DMS53 (cell line): ENCODE results near the gene NXPE3.
A peak's percentile ranks its signal among the peaks of the same experiment; 100 is the strongest.

ENCODE experiments used
- DNase-seq: peaks from one replicate; lab custom pipeline; 2025; lab: John Stamatoyannopoulos, UW

NXPE3 gene

DNA sequence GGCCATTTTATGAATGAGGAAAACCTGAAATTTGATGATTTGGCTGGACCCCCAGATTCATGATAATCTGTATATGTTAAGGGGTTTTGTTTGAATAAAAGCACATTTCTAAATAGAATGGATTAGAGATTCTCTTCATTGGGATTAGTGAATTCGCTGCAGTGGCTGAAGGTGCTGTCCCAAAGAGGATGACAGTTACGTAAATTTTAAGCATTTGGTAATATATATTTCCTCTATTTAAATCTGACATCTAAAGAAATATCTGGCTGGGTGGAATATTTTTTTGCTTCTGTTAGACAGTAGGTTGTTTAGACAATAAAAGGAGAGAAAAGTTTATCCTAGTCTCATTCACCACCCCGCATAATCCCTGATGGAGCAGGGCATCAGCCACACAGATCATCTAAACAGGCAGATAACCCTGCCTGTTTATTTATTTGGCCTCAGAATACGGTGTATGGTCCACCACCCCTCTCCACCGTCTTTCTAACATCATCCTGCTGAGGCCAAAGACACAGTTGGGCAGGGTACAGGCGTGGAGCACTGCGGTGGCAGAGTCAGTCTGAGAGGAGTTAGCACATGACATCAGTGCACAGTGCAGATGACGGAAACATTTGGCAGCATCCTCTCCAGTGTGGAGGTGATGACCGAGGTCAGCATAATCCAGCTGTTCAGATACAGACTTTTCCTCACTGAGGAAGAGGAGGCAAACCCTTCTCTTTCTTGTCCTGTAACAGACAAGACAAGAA is 49.9 kb downstream of the NXPE3 start:
- DNase-seq = no peak

DNA sequence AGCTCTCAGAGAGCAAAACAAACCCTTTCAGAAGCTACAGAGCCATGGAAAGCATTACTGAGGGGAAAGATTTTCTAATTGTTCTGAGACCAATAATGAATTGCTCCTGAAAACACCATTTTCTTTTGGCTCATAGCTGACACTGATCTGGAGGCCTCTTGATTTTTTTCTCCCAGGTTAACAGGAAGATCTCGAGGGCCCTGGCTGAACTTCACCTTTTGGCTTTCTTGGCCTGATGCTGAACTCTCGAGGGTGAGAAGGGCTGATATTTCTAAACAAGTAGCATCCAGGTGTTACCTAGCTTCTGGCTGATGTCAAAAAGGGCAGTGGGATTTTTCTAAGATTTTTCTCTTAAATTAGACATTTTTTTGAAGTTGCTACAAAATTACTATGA is 50.4 kb downstream of the NXPE3 start:
- DNase-seq = no peak

DNA sequence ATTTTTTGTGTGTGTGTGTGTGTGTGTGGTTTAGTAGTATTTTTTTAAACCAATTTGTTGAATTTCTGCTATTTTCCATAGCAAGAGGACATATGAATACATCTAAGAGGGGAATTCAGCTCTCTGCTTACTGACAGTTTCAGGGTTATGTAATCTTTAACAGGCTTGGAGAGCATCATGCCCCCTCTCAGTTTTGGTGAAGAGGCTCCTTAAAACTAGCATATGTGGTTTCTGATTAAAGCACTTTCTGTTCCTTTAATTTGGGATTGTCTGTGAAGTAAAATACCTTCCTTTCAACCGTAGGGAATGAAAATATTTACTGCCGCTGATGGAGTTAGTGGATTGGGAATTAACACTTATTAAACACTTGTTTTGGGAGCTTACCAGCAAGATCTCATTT is 50.9 kb downstream of the NXPE3 start:
- DNase-seq = no peak

DNA sequence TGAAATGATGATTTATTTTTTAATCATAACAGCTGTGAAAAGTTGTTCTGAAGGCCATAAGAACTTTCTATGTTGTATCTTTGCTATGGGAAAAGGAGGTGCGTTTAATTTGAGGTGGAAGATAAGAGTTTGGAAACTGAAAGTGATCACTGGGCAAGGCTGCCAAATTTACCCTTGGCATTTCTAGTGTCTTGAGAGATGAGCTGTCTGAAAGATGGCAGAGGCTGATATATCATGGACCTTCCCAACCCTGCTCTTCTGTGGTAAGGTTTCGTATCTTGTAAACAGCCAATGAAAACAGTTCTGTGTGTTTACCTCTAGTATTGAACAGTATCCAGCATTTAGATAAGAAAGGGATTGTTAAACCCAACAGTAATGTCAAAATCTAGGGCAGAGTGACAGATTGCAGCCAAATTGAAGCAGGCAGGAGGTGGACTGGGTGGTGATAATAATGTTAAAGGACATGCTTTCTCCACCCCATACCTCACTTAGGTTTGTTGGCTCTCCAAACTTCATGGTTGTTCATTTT is 54.5 kb downstream of the NXPE3 start:
- DNase-seq = no peak

DNA sequence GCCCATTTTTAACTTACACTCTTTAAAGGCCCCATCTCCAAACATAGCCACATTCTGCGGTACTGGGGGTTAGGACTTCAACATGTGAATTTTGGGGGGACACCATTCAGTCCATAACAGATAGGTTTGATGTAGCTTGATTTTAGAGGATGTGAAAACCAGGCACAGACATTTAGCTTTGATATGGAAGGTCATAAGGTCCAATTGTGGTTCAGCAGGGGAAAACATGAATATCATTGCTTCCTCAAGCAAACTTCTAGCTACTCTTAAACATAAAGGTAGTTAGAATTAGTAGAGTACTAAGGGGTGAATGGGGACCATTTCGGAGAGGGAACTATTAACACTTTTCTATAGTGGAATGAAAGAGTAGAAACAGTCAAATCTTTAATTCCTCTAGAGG is 56.7 kb downstream of the NXPE3 start:
- DNase-seq = no peak

DNA sequence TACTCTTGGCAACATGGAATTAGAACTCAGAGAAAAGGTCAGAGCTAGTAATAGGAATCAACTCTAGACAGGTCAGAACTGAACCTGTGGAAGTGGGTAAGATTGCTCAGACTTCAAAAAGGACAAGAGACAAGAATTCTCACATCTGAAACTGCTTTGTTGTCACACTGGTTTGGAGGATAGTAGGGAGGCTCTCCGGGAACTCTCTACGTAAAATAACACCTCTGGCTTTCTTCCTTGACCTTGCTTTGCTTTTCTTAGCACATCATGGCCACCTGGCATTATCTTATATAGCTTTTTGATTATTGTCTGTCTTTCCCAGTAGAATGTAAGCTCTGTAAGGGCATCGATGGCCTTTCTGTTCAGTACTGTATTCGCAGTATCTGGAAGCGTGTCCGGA is 57.1 kb downstream of the NXPE3 start:
- no peak for DNase-seq

GRCh38 chr3:101836652-101837598 is 57.9 kb downstream of the NXPE3 start:
- peak; percentile 5 for DNase-seq

DNA sequence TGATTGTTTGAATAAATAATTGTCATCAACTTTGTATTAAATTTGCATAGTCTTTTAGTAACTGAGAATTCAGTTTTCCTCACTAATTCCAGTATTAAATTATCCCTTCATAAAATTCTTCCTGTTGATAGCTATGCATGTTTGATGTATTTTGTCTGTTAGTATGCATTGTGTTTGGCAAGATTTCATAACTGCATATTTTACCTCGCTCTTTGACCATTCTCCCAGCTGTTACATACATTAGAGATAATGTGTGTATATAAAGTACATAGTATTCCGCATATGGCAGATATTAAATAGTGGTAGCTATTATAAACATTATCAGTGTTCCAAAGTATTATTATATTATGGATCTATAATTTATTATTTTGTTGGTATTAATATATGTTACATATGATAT is 59.7 kb downstream of the NXPE3 start:
- no peak for DNase-seq

DNA sequence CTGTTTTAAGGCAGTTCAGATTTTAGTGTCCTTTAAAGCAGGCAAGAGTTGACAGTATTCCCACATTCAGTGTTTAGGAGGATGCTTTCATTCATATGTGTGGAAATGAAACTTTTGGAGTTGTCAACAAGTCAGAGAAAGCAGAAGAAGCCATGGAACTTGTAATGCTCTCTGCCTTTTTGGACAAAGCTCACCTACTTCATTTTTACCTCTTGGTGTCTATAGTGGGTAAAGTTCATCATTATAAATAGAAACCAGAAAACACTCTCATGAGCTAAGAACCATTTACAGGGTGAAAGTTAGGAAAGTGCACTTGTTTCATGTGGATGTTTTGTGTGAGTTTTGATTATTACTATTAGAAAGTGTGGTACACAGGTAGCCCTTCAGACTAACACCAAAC is 61.1 kb downstream of the NXPE3 start:
- no peak for DNase-seq

- DNase-seq = no peak
Observed at GRCh38 chr3:101842245-101842934, 63.4 kb downstream of the NXPE3 start.

- DNase-seq = no peak
Observed at GRCh38 chr3:101842935-101843330, 63.9 kb downstream of the NXPE3 start.

- DNase-seq = no peak
Observed at GRCh38 chr3:101845425-101845824, 66.4 kb downstream of the NXPE3 start.

GRCh38 chr3:101846709-101847108 is 67.7 kb downstream of the NXPE3 start:
- peak; percentile 36 for DNase-seq

- DNase-seq = no peak
Observed at GRCh38 chr3:101847328-101847727, 68.3 kb downstream of the NXPE3 start.

- DNase-seq = peak; percentile 7
Observed at GRCh38 chr3:101848326-101848725, 69.3 kb downstream of the NXPE3 start.

- DNase-seq = peak; percentile 94
Observed at GRCh38 chr3:101848754-101849713, 70.0 kb downstream of the NXPE3 start, which contains the start of gene NFKBIZ. Gene NFKBIZ, plus strand, starts transcription at chr3:101849514. Its CDS starts 115 bp downstream, at chr3:101849629.

GRCh38 chr3:101849714-101850245 is 70.8 kb downstream of the NXPE3 start:
- peak; percentile 65 for DNase-seq

DNA sequence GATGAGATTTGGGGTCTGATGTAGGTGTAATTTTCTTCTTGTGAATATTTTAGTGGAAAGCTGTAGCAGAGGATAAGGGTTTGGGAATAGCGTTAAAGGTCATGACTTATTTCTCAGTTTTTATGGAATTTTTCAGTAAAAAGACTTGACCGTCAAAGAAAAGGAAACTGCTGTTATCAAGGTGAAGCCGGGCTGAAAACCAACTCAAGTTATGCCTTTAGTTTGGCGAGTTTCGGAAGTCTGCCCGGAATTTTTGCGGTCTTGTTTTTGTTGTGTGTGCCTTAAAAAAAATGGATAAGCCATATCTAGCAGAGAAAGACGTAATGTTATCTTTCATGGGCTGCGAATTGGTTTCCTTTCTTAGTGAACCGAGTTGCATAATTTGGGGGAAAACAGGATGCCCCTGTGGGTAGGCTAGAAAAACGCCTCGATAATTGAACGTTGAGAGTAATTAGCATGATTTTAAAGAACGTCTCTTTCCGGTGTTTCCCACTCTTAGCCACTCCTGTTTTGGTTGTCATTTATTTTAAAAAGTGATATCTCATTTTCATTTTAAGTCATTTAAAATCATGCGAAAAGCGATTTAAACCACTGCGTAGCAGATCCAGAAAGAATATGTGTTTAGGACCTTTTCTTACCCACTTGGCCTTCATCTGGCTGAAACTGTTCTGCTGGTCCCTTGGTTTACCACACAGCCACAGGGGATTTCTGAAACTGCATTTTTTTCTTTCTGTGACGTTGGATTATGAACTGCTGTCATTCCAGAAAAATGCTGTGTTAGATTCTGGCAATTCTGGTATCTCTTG is 71.4 kb downstream of the NXPE3 start:
- peak; percentile 22 for DNase-seq

- no peak for DNase-seq
Observed at GRCh38 chr3:101851072-101851770, 72.2 kb downstream of the NXPE3 start.
